Astrocyte of the spinal cord (primary cell): Measurements from ENCODE around the gene SLC19A1.

Experiments used
- DNase-seq: peaks from one replicate; pipeline ENCODE4 v3.0.0; 2011; ENCODE audit warnings: low read depth, low spot score
- H3K4me3 ChIP-seq: 2 replicates; pipeline ENCODE4 v1.5.1; 2011; ENCODE audit warnings: low read depth, mild to moderate bottlenecking, low read length, moderate library complexity
- CTCF ChIP-seq: IDR thresholded peaks from 2 replicates; pipeline ENCODE4 v1.5.1; 2012; ENCODE audit warnings: low read depth, mild to moderate bottlenecking, low read length, inconsistent platforms
- in situ Hi-C: cut with HindIII; loops from 2 replicates; pipeline ENCODE4 v1.10.0; 2017; ENCODE audit warnings: low sequenced_read_pairs

Gene SLC19A1

GRCh38 chr21:45479691-45480675 lies 62.3 kb downstream of the SLC19A1 start:
- no peak for DNase-seq
- TF ChIP-seq CTCF, result no peak
- H3K4me3 ChIP-seq, result no peak overlapping the region
- in situ Hi-C loops, result no loop called here

GRCh38 chr21:45478816-45479669 lies 63.2 kb downstream of the SLC19A1 start:
- DNase-seq, result no peak
- TF ChIP-seq CTCF, result no peak
- H3K4me3 ChIP-seq, result no peak overlapping the region
- in situ Hi-C loops, result no loop called here

GRCh38 chr21:45478115-45478801 lies 64.0 kb downstream of the SLC19A1 start:
- no peak overlapping the region for H3K4me3 ChIP-seq
- peak; percentile 85 for TF ChIP-seq CTCF

GRCh38 chr21:45477176-45478114 lies 64.8 kb downstream of the SLC19A1 start:
- in situ Hi-C loops, result no loop called here
- no peak overlapping the region for H3K4me3 ChIP-seq
- TF ChIP-seq CTCF, result no peak
- DNase-seq, result no peak

More at GRCh38 chr21:45478115-45478801, 64.0 kb downstream of the SLC19A1 start:
- DNase-seq, result peak; percentile 66
- in situ Hi-C loops, result no loop called here

GRCh38 chr21:45476582-45476981 lies 65.7 kb downstream of the SLC19A1 start:
- TF ChIP-seq CTCF, result no peak
- no peak for DNase-seq
- in situ Hi-C loops, result no loop called here
- no peak overlapping the region for H3K4me3 ChIP-seq
